Neural cell (in vitro differentiated cells): ENCODE data around the gene ANTXR1. TPM values are rescaled to one million over a fixed set of nuclear protein-coding genes. Genes with fewer than 3 reads are reported as not detected.

Experiments
- H2AFZ ChIP-seq: fragments of 200-600, 300-800 bp; sonication (generic), shearing (Covaris generic); 2 replicates; pipeline ENCODE4 v1.6.0; 2014; ENCODE audit warnings: low read depth, mild to moderate bottlenecking, antibody characterized with exemption, low read length, moderate library complexity
- H3F3A ChIP-seq: fragments of 200-600 bp; shearing (Covaris generic); 2 replicates; pipeline ENCODE4 v1.6.1; 2016; ENCODE audit warnings: mild to moderate bottlenecking, moderate library complexity, mixed read lengths, antibody characterized with exemption, low read length; ENCODE audit not compliant: insufficient read depth, poor library complexity, severe bottlenecking
- H3K27ac ChIP-seq: fragments of 200-600, 300-800 bp; sonication (generic), shearing (Covaris generic); 2 replicates; pipeline ENCODE4 v1.5.1; 2014; ENCODE audit warnings: mild to moderate bottlenecking, low read length, moderate library complexity
- H3K27me3 ChIP-seq: fragments of 300-800, 200-600 bp; sonication (generic), shearing (Covaris generic); 2 replicates; pipeline ENCODE4 v1.6.0; 2014; ENCODE audit warnings: mild to moderate bottlenecking, low read depth, low read length, moderate library complexity; ENCODE audit not compliant: insufficient read depth
- H3K36me3 ChIP-seq: fragments of 300-800, 200-600 bp; sonication (generic), shearing (Covaris generic); 2 replicates; pipeline ENCODE4 v1.5.1; 2014; ENCODE audit warnings: mild to moderate bottlenecking, antibody characterized with exemption, low read length, moderate library complexity; ENCODE audit not compliant: insufficient read depth
- H3K4me2 ChIP-seq: fragments of 300-800, 200-600 bp; sonication (generic), shearing (Covaris generic); 2 replicates; pipeline ENCODE4 v1.6.0; 2014; ENCODE audit warnings: mild to moderate bottlenecking, low read length
- H3K4me3 ChIP-seq: fragments of 300-800, 200-600 bp; sonication (generic), shearing (Covaris generic); 2 replicates; pipeline ENCODE4 v1.5.1; 2014; ENCODE audit warnings: mild to moderate bottlenecking, low read length, moderate library complexity
- H3K79me2 ChIP-seq: fragments of 200-600 bp; shearing (Covaris generic); replicated peaks from 2 replicates; pipeline ENCODE4 v1.6.0; 2014; ENCODE audit warnings: mild to moderate bottlenecking, low read length, moderate library complexity; ENCODE audit not compliant: insufficient read depth
- H3K9ac ChIP-seq: fragments of 300-800, 200-600 bp; sonication (generic), shearing (Covaris generic); 2 replicates; pipeline ENCODE4 v1.6.1; 2016; ENCODE audit warnings: mild to moderate bottlenecking, low read length, mixed read lengths
- H3K9me2 ChIP-seq: fragments of 200-600 bp; shearing (Covaris generic); 2 replicates; pipeline ENCODE4 v1.6.1; 2016; ENCODE audit warnings: mild to moderate bottlenecking, low read length, mixed read lengths; ENCODE audit not compliant: insufficient read depth
- H3K9me3 ChIP-seq: fragments of 200-600, 300-800 bp; sonication (generic), shearing (Covaris generic); 2 replicates; pipeline ENCODE4 v1.6.1; 2016; ENCODE audit warnings: mild to moderate bottlenecking, mixed run types, low read length, moderate library complexity, mixed read lengths
- H4K20me1 ChIP-seq: fragments of 200-600 bp; shearing (Covaris generic); 2 replicates; pipeline ENCODE4 v1.6.1; 2016; ENCODE audit warnings: mild to moderate bottlenecking, mixed run types; ENCODE audit not compliant: insufficient read depth
- CTCF ChIP-seq: fragments of 450-650 bp; IDR thresholded peaks from 2 replicates; pipeline ENCODE4 v1.5.1; 2014; ENCODE audit warnings: antibody characterized with exemption, mild to moderate bottlenecking, moderate library complexity; ENCODE audit not compliant: poor library complexity, severe bottlenecking
- EP300 ChIP-seq: fragments of 450-650 bp; conservative IDR thresholded peaks from 2 replicates; pipeline ENCODE4 v1.6.1; 2014; ENCODE audit warnings: antibody characterized with exemption, mild to moderate bottlenecking, moderate library complexity; ENCODE audit not compliant: poor library complexity, severe bottlenecking
- EZH2 ChIP-seq: fragments of 200-600, 300-800 bp; shearing (Covaris generic), sonication (generic); IDR thresholded peaks from 2 replicates; pipeline ENCODE4 v1.6.1; 2014; ENCODE audit warnings: antibody characterized with exemption, low read length, borderline replicate concordance, mild to moderate bottlenecking; ENCODE audit not compliant: insufficient read depth, poor library complexity, severe bottlenecking
- MXI1 ChIP-seq: fragments of 450-650 bp; conservative IDR thresholded peaks from 2 replicates; pipeline ENCODE4 v1.6.1; 2014; ENCODE audit warnings: antibody characterized with exemption, mild to moderate bottlenecking; ENCODE audit not compliant: poor library complexity, severe bottlenecking
- POLR2AphosphoS5 ChIP-seq: IDR thresholded peaks from 2 replicates; pipeline ENCODE4 v1.6.1; 2012
- RAD21 ChIP-seq: fragments of 450-650 bp; conservative IDR thresholded peaks from 2 replicates; pipeline ENCODE4 v1.6.1; 2014; ENCODE audit warnings: antibody characterized with exemption, mild to moderate bottlenecking, moderate library complexity
- SMC3 ChIP-seq: fragments of 450-650 bp; conservative IDR thresholded peaks from 2 replicates; pipeline ENCODE4 v1.6.1; 2014; ENCODE audit warnings: antibody characterized with exemption, mild to moderate bottlenecking, moderate library complexity; ENCODE audit not compliant: poor library complexity
- TAF1 ChIP-seq: IDR thresholded peaks from 2 replicates; pipeline ENCODE4 v1.6.1; 2012; ENCODE audit warnings: low read depth
- polyA plus RNA-seq: library from polyadenylated mRNA; depleted of rRNA; stranded (reverse); fragments of >200 nt; gene quantifications from 2 replicates; pipeline ENCODE4 v1.2.3, GENCODE V29; 2014
- TF ChIP-seq, protein P1 (sequence below): IDR thresholded peaks from 2 replicates; pipeline ENCODE4 v1.6.1; 2012; ENCODE audit warnings: borderline replicate concordance

ANTXR1 gene
- polyA plus RNA-seq, 1 donor from 2014 or later, result 4.9 TPM

DNA sequence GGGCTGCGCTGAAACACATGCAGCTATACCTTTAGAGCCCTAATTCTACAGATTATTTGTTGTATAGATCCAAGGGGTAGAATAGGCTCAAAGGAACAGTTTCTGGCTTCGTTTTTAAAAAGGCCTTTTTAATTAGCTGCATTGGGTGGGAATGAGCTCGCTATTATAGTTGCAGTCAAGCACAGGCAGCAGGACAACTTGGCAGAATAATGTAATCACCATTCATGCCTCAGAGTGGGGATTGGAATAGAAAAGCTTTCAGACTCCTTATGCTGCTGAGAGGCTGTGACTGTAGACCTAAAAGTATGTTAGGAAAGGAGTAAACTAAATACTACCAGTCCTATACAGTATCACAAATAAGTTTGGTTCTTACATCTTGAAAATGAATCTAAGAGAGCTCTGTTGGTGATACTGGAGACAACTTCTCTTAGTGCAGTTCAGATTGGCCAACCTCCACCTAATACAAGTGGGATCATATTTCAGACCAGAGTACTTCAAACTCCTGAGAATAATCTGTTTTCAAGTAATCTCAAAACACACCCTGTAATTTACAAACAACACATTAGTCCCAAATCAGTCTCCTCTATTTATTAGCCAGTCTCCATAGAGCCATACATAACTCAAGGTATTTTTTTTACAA is 121.4 kb downstream of the ANTXR1 start:
- H3K27ac ChIP-seq, result no peak overlapping the region
- H3K79me2 ChIP-seq, result no peaks in the 10 kb centered on the region
- H4K20me1 ChIP-seq, result no peaks in the 10 kb centered on the region
- H3K4me2 ChIP-seq, result no peak overlapping the region
- H3F3A ChIP-seq, result no peaks in the 10 kb centered on the region
- H3K27me3 ChIP-seq, result no peaks in the 10 kb centered on the region
- no peak overlapping the region for H3K4me3 ChIP-seq
- no peak overlapping the region for H3K9ac ChIP-seq
- H3K9me2 ChIP-seq, result no peaks in the 10 kb centered on the region
- no peak overlapping the region for H2AFZ ChIP-seq
- no peaks in the 10 kb centered on the region for H3K9me3 ChIP-seq
- TF ChIP-seq SMC3, result no peak
- no peak for TF ChIP-seq EP300
- TF ChIP-seq RAD21, result no peak
- no peak for TF ChIP-seq MXI1
- TF ChIP-seq CTCF, result no peak
- no peak for TF ChIP-seq EZH2
- TF ChIP-seq TAF1, result no peak
- no peak for TF ChIP-seq POLR2AphosphoS5
- TF ChIP-seq, protein P1, sequence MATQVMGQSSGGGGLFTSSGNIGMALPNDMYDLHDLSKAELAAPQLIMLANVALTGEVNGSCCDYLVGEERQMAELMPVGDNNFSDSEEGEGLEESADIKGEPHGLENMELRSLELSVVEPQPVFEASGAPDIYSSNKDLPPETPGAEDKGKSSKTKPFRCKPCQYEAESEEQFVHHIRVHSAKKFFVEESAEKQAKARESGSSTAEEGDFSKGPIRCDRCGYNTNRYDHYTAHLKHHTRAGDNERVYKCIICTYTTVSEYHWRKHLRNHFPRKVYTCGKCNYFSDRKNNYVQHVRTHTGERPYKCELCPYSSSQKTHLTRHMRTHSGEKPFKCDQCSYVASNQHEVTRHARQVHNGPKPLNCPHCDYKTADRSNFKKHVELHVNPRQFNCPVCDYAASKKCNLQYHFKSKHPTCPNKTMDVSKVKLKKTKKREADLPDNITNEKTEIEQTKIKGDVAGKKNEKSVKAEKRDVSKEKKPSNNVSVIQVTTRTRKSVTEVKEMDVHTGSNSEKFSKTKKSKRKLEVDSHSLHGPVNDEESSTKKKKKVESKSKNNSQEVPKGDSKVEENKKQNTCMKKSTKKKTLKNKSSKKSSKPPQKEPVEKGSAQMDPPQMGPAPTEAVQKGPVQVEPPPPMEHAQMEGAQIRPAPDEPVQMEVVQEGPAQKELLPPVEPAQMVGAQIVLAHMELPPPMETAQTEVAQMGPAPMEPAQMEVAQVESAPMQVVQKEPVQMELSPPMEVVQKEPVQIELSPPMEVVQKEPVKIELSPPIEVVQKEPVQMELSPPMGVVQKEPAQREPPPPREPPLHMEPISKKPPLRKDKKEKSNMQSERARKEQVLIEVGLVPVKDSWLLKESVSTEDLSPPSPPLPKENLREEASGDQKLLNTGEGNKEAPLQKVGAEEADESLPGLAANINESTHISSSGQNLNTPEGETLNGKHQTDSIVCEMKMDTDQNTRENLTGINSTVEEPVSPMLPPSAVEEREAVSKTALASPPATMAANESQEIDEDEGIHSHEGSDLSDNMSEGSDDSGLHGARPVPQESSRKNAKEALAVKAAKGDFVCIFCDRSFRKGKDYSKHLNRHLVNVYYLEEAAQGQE, result no peak
- peaks cover under 1% of the 10 kb centered on the region for H3K36me3 ChIP-seq

DNA sequence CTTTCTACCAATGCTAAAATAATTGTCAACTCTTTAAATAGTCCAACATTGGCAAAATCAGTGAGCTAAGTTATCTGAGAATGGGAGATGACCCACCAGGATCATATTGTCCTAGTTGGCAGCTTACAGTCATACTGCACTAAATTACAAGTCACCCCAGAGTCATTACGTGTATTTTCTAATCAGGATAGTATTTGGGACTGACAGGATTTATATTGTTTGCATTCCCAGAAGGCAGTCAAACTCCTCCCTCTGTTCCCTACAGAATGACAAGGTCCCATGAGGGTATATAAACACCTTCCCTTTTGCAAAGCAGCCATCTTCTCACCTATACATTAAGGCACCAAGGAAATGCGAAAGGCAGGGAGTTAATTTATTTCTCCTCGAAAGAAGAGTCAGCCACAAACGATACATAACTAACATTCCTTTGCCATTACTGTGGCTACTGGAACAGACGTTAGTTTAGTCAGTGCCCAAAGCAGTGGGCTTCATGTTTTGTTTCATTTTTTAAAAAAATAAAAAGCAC is 125.3 kb downstream of the ANTXR1 start:
- Histone ChIP-seq H3K36me3 (peaks cover 7% of the 10 kb centered on the region), H4K20me1 (no peaks in the 10 kb centered on the region), H3K4me2 (no peak overlapping the region), H3K79me2 (no peaks in the 10 kb centered on the region), H3K27me3 (no peaks in the 10 kb centered on the region), H3K27ac (no peak overlapping the region), H3F3A (no peaks in the 10 kb centered on the region), H3K4me3 (no peak overlapping the region), H2AFZ (no peak overlapping the region), H3K9ac (no peak overlapping the region), H3K9me2 (no peaks in the 10 kb centered on the region), H3K9me3 (no peaks in the 10 kb centered on the region)
- TF ChIP-seq TAF1 (no peak), MXI1 (no peak), EP300 (no peak), POLR2AphosphoS5 (no peak), EZH2 (no peak)
